OCI-LY1 (cell line): Measurements from ENCODE around the gene CEL.

Source experiments
- H2AFZ ChIP-seq: fragments of 200-600 bp; sonication (generic), shearing (Covaris generic); 2 replicates; pipeline ENCODE4 v1.6.0; 2014; ENCODE audit warnings: antibody characterized with exemption, mild to moderate bottlenecking, low read length
- H3F3A ChIP-seq: fragments of 200-600 bp; sonication (generic), shearing (Covaris generic); 2 replicates; pipeline ENCODE4 v1.6.0; 2014; ENCODE audit warnings: mild to moderate bottlenecking, antibody characterized with exemption, low read length, moderate library complexity; ENCODE audit not compliant: insufficient read depth
- H3K27ac ChIP-seq: fragments of 200-600 bp; sonication (generic); 2 replicates; pipeline ENCODE4 v1.5.1; 2014; ENCODE audit warnings: low read length, mixed run types, mild to moderate bottlenecking, low read depth; ENCODE audit not compliant: poor library complexity, severe bottlenecking
- H3K27me3 ChIP-seq: fragments of 200-600 bp; sonication (generic); 2 replicates; pipeline ENCODE4 v1.6.0; 2014; ENCODE audit warnings: antibody characterized with exemption, mild to moderate bottlenecking, low read length, moderate library complexity; ENCODE audit not compliant: insufficient read depth
- H3K36me3 ChIP-seq: fragments of 200-600 bp; sonication (generic); 2 replicates; pipeline ENCODE4 v1.6.1; 2014; ENCODE audit warnings: mild to moderate bottlenecking, antibody characterized with exemption, low read length, moderate library complexity, mixed read lengths; ENCODE audit not compliant: insufficient read depth
- H3K4me1 ChIP-seq: fragments of 200-600 bp; sonication (generic); 2 replicates; pipeline ENCODE4 v1.5.1; 2014; ENCODE audit warnings: mild to moderate bottlenecking, low read length, moderate library complexity; ENCODE audit not compliant: insufficient read depth, severe bottlenecking
- H3K4me2 ChIP-seq: fragments of 200-600 bp; sonication (generic), shearing (Covaris generic); 2 replicates; pipeline ENCODE4 v1.6.1; 2014; ENCODE audit warnings: low read length
- H3K4me3 ChIP-seq: fragments of 200-600 bp; sonication (generic); 2 replicates; pipeline ENCODE4 v1.5.1; 2014; ENCODE audit warnings: low read length, low read depth, mild to moderate bottlenecking, mixed read lengths; ENCODE audit not compliant: poor library complexity, severe bottlenecking
- H3K79me2 ChIP-seq: fragments of 200-600 bp; shearing (Covaris generic); 2 replicates; pipeline ENCODE4 v1.6.1; 2016; ENCODE audit warnings: mixed run types, low read length, mixed read lengths; ENCODE audit not compliant: insufficient read depth
- H3K9ac ChIP-seq: fragments of 200-600 bp; sonication (generic), shearing (Covaris generic); 2 replicates; pipeline ENCODE4 v1.6.1; 2014; ENCODE audit warnings: mild to moderate bottlenecking, low read length, mixed read lengths
- H3K9me2 ChIP-seq: fragments of 200-600 bp; sonication (generic), shearing (Covaris generic); 2 replicates; pipeline ENCODE4 v1.6.1; 2014; ENCODE audit warnings: low read depth, mild to moderate bottlenecking, low read length, mixed read lengths
- H3K9me3 ChIP-seq: fragments of 200-600 bp; shearing (Covaris generic); 2 replicates; pipeline ENCODE4 v1.6.1; 2014; ENCODE audit warnings: low read length, mixed read lengths
- H4K20me1 ChIP-seq: fragments of 200-600 bp; sonication (generic), shearing (Covaris generic); 2 replicates; pipeline ENCODE4 v1.6.0; 2016; ENCODE audit warnings: mild to moderate bottlenecking, low read length; ENCODE audit not compliant: insufficient read depth
- CTCF ChIP-seq: fragments of 200-600 bp; sonication (generic), shearing (Covaris generic); IDR thresholded peaks from 2 replicates; pipeline ENCODE4 v1.5.1; 2017; ENCODE audit warnings: mild to moderate bottlenecking, antibody characterized with exemption, low read length, moderate library complexity, mixed read lengths
- EZH2 ChIP-seq: fragments of 200-600 bp; sonication (generic), shearing (Covaris generic); IDR thresholded peaks from 2 replicates; pipeline ENCODE4 v1.8.0; 2017; ENCODE audit warnings: borderline replicate concordance, mixed run types, mild to moderate bottlenecking, antibody characterized with exemption, low read length, moderate library complexity, mixed read lengths

Gene CEL

DNA sequence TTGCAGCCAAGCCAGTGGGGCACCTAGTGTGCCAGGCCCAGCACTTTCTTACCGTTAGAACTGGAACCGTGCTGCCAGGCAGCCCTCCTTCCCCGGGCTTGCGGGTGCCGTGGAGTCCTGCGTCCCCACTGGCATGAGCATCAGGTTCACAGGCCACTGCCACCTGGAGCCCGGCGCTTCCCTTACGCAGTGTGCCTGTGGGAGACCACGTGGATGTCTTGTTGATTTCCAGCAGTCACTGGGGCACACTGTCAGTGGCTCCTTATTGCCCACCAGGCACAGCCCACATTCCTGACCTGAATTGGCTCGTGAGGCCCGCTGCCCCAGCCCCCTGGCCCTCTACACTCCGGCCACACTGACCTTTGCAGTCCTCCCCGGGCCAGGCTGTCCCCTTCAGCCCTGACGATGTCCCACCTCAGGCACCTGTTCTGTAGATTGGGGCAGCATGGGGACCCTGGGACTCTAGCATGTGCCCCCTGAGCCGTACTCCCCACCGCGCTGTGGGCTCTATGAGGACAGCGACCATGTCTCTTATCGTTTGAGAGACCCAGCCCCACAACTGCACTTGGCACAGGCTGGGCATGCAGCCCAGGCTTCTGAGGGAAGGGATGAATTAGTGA is 10.4 kb upstream of the CEL start:
- no peaks in the 10 kb centered on the region for H3K9me2 ChIP-seq
- H3K79me2 ChIP-seq: no peaks in the 10 kb centered on the region
- H3K4me3 ChIP-seq: no peak overlapping the region
- TF ChIP-seq EZH2 (no peak), CTCF (no peak)
- H2AFZ ChIP-seq: no peak overlapping the region
- H3F3A ChIP-seq: no peaks in the 10 kb centered on the region
- peaks cover 84% of the 10 kb centered on the region for H3K36me3 ChIP-seq
- H3K9ac ChIP-seq: no peak overlapping the region
- H3K4me2 ChIP-seq: no peak overlapping the region
- no peaks in the 10 kb centered on the region for H4K20me1 ChIP-seq
- no peaks in the 10 kb centered on the region for H3K4me1 ChIP-seq
- no peaks in the 10 kb centered on the region for H3K27me3 ChIP-seq
- no peaks in the 10 kb centered on the region for H3K9me3 ChIP-seq
- H3K27ac ChIP-seq: no peak overlapping the region

GRCh38 chr9:133051966-133052539 is 9.7 kb upstream of the CEL start:
- TF ChIP-seq CTCF (no peak), EZH2 (no peak)
- Histone ChIP-seq H3K4me3 (no peak overlapping the region), H3K27ac (no peak overlapping the region), H3K9ac (no peak overlapping the region), H3K4me1 (no peaks in the 10 kb centered on the region), H3K36me3 (peaks cover 84% of the 10 kb centered on the region), H2AFZ (no peak overlapping the region), H3K27me3 (no peaks in the 10 kb centered on the region), H4K20me1 (no peaks in the 10 kb centered on the region), H3K4me2 (no peak overlapping the region), H3K9me3 (no peaks in the 10 kb centered on the region), H3K9me2 (no peaks in the 10 kb centered on the region), H3K79me2 (no peaks in the 10 kb centered on the region), H3F3A (no peaks in the 10 kb centered on the region)

DNA sequence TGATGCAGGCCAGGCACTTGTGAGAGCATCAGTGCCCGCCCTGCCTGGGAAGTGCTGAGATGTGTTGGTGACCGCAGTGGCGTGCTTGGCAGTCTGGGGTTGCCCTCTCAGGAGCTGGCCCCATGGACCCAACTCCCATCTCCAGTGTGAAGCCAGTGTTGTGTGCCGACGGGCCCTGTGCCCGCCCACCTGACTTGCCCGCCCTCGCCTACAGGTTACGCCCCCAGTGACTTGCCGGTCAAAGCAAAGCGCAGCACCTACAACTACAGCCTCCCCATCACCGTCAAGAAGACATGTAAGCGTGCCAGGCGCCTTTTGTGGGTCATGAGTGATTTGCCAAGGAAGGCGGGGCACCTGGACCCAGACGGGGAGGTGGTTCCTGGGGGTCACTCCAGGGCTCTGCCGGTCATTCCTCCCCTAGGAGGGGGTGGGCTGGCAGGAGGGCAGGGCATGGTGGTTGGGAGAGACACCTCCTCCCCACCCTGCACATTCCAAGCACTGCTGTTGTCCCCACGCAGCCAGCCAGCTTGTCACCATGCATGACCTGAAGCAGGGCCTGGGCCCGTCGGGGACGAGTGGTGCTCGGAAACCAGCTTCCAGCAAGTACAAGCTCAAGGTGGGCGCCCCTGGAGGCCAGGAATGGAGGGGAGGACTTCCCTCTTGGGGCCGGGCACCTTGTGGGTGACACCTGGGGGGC is 7.4 kb upstream of the CEL start:
- H3K27ac ChIP-seq: no peak overlapping the region
- no peak overlapping the region for H3K4me2 ChIP-seq
- no peaks in the 10 kb centered on the region for H3K27me3 ChIP-seq
- no peak overlapping the region for H3K9ac ChIP-seq
- H3K9me2 ChIP-seq: no peaks in the 10 kb centered on the region
- peaks cover 88% of the 10 kb centered on the region for H3K36me3 ChIP-seq
- peaks cover 9% of the 10 kb centered on the region for H3K4me1 ChIP-seq
- no peak overlapping the region for H2AFZ ChIP-seq
- no peak for TF ChIP-seq CTCF
- no peak for TF ChIP-seq EZH2
- H4K20me1 ChIP-seq: no peaks in the 10 kb centered on the region
- H3K79me2 ChIP-seq: no peaks in the 10 kb centered on the region
- no peaks in the 10 kb centered on the region for H3F3A ChIP-seq
- no peak overlapping the region for H3K4me3 ChIP-seq
- no peaks in the 10 kb centered on the region for H3K9me3 ChIP-seq
